OCI-LY7 (cell line): ENCODE measurements around the gene RFC1.

Experiments used
- EZH2phosphoT487 ChIP-seq: fragments of 200-600 bp; sonication (generic); IDR thresholded peaks from 2 replicates; pipeline ENCODE4 v1.6.1; 2018; ENCODE audit warnings: low read depth, borderline replicate concordance, mild to moderate bottlenecking, mixed run types, antibody characterized with exemption, low read length, moderate library complexity, mixed read lengths
- TF ChIP-seq, protein P1 (sequence below): fragments of 200-600 bp; sonication (generic); conservative IDR thresholded peaks from 2 replicates; pipeline ENCODE4 v1.5.1; 2014; ENCODE audit warnings: mild to moderate bottlenecking, antibody characterized with exemption, low read length, moderate library complexity, mixed read lengths

- TF ChIP-seq, protein P1, sequence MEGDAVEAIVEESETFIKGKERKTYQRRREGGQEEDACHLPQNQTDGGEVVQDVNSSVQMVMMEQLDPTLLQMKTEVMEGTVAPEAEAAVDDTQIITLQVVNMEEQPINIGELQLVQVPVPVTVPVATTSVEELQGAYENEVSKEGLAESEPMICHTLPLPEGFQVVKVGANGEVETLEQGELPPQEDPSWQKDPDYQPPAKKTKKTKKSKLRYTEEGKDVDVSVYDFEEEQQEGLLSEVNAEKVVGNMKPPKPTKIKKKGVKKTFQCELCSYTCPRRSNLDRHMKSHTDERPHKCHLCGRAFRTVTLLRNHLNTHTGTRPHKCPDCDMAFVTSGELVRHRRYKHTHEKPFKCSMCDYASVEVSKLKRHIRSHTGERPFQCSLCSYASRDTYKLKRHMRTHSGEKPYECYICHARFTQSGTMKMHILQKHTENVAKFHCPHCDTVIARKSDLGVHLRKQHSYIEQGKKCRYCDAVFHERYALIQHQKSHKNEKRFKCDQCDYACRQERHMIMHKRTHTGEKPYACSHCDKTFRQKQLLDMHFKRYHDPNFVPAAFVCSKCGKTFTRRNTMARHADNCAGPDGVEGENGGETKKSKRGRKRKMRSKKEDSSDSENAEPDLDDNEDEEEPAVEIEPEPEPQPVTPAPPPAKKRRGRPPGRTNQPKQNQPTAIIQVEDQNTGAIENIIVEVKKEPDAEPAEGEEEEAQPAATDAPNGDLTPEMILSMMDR = no peak
- TF ChIP-seq EZH2phosphoT487 = no peak
Measured at GRCh38 chr4:39339968-39340367, 26.2 kb downstream of the RFC1 start.
